GM20000 (cell line): ENCODE measurements around the gene DIRAS1.
"Not testable (repeated sequence)": the region's sequence is repeated elsewhere in the genome, so short reads cannot be mapped to it uniquely, and the experiment has no call there.

Source experiments
- DNase-seq: peaks from one replicate; pipeline ENCODE4 v3.0.0; 2012; ENCODE audit warnings: low spot score
- CTCF ChIP-seq: IDR thresholded peaks from 2 replicates; pipeline ENCODE4 v1.5.1; 2012; ENCODE audit warnings: mild to moderate bottlenecking, control low read depth; ENCODE audit errors: extremely low read depth, missing control alignments

The DIRAS1 gene

GRCh38 chr19:2678044-2678671, 43.0 kb downstream of the DIRAS1 start:
- peak; percentile 84 for DNase-seq
- TF ChIP-seq CTCF = no peak

GRCh38 chr19:2676823-2677222, 44.3 kb downstream of the DIRAS1 start:
- no peak for DNase-seq
- TF ChIP-seq CTCF = no peak

GRCh38 chr19:2675892-2676291, 45.3 kb downstream of the DIRAS1 start:
- no peak for TF ChIP-seq CTCF
- no peak for DNase-seq

- DNase-seq = no peak
- no peak for TF ChIP-seq CTCF
Observed at GRCh38 chr19:2670217-2670616, 51.0 kb downstream of the DIRAS1 start.

GRCh38 chr19:2668175-2668763, 52.9 kb downstream of the DIRAS1 start:
- no peak for TF ChIP-seq CTCF
- DNase-seq = peak; percentile 65

- DNase-seq = not testable (repeated sequence)
Observed at GRCh38 chr19:2667349-2667748, 53.8 kb downstream of the DIRAS1 start.

GRCh38 chr19:2666344-2666994, 54.7 kb downstream of the DIRAS1 start:
- no peak for TF ChIP-seq CTCF

GRCh38 chr19:2665103-2665502, 56.1 kb downstream of the DIRAS1 start:
- no peak for TF ChIP-seq CTCF
- no peak for DNase-seq

More at GRCh38 chr19:2666344-2666994, 54.7 kb downstream of the DIRAS1 start:
- no peak for DNase-seq
